NK-92 (cell line): ENCODE measurements around the gene CSMD2.

Source experiments
- DNase-seq: peaks from one replicate; lab custom pipeline; 2025; ENCODE audit not compliant: unreplicated experiment; lab: John Stamatoyannopoulos, UW

Gene CSMD2

DNA sequence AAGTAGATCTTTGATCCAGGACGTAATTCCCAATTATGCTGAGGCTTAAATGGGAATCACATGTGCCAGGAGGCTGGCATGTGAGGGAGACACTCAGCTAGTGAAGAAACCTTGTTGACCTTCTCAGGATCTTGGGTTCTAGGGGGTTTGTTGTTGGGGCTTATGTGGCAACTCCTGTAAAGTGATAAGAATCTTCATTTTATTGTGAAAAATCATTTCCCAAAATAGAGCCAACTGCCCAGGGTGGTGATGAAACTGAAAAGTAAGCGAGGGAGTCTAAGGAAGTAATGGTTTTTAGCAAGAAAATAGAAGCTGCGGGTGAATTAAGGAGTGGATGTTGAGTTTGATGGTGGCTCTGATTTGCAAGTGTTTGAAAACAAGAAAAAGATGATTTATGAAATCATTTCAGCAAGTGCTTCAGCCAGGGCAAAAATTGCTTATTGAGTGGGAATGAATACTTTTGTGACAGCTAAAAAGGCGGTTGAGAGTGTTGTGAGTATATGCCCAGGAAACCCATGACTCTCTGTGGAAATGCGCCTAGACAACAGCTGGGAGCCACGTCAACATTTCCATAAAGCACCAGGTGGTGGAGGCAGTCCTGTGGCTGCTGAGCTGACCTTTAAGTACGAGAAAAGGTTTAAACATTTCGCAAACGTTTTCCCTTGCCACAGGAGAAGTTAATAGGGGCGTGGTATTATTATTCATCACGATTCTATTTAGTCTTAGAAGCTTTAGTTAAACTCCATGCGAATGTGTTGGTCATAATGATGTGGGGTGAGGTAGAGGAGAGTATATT is 198.5 kb downstream of the CSMD2 start:
- DNase-seq: no peak

DNA sequence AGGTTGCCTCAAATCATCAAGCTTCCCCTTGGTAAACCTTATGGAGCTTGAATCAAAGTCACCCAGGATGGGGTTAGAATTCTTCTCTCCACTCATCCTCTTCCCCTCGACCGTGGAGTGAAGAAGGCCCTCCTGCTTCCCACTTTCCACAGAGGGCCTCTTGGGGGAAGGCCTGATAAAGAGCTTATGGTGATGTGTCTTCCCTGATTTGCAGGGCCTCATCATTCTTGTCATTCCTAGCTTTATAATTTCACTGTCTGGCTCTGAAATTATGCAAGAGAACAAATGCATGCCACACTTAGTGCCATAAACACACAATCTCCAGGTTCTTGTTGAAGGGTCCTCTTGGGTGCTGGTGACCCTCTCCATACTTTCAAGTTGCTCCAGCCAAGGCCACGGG is 199.9 kb downstream of the CSMD2 start:
- DNase-seq: no peak

DNA sequence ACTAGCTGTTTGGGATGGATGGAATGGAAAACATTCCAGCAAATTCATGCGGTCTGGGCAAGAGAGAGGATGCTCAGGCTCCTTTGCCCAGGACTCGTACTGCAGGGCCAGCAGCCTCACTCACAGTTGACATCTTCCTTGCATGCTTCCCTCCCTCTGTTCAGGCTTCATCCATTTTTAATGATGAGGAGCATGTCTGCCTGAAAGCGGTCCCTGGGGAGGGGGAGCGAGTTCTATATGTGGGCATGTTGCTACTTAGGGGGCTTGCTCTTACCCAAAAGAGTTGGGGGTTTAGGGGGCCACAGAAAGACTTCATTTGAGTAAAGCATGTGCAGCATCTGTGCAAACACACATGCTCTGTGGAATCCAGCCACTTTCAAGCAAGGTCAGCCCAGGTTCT is 203.0 kb downstream of the CSMD2 start:
- no peak for DNase-seq

DNA sequence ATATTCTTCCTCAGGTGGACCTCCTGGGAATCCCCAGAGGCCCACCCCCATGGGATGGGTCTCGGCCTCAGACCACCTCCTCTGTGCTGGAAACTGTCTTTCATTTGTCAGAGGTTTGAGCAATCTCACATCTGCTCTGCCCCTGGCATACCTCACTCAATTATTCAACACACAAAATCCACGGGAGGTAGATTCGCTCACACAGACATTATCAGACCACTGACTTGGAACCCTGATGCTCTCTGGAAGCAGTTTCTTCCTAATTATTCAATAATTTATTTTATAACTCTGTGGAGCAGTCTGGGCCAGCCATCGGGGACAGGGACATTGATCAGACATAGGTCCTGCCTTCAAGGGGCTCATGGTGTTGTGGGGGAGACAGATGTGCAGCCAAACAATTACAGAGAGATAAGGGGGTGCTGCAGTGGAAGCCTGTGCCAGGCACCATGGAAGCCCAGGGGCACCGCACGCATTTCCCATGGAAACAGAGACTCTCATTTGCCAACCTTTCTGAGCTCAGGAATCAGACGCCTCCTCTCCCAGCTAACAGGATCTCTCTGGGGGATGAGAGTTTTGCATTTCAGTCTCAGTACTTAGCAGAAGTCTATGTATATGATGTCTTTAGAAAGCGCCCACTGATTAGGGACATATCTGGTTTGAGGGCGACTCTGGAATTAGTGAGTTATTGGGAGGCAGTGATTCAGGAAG is 204.7 kb downstream of the CSMD2 start:
- DNase-seq: no peak

DNA sequence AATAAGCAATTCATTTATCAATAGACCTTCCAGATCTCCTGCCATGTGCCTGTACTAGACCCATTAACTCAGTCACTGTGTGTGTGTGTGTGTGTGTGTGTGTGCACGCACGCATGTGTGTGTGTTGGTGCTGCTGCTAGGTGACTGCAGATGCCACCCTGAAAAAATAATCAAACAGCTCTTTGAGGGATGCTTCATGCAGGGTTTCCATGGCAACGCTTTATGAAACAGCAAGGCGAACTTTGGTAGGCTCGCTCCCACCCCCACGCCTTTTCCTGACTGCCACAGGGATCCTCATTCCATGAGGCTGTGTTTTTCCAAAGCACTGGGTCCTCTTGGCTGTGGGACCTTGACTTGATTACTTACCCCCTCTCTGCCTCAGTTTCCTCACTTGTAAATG is 207.2 kb downstream of the CSMD2 start:
- DNase-seq: no peak

DNA sequence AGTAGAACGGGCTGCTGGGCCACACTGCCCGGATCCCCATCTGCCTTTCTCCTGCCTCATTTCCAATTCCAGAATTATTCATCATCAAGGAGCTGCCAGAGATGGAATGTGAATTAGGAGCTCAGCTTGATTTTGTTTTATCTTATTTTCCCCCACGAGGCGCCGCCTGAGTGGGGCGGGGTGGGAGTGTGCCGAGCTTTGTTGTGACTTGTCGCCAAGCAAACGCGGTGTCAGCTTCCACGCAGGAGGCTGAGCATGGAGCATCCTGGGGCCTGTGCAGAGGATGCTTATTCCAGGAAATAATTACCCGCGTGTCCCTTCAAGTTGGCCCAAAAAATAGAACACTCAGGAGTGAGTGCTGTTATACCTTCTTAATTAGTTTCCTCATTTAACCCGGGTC is 209.9 kb downstream of the CSMD2 start:
- DNase-seq: no peak

DNA sequence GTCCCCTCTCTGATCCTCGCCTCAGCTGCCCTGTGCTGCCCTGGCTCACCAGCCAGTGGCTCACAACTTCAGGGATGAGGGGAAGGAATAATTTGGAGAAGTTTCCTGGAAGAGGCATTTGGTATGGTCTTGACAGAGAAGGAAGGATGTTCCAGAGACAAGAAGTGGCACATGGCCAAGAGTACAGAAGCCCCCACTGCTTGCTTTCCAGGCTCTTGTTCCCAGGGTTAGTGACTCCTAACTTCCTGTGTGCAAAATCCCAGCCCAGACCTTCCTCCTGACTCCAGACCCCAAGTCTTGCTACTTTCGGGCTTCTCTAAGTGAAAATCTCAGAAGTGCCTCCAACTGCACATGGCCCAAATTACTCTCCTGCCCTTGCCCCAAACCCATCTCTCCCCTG is 215.5 kb downstream of the CSMD2 start:
- DNase-seq: no peak

DNA sequence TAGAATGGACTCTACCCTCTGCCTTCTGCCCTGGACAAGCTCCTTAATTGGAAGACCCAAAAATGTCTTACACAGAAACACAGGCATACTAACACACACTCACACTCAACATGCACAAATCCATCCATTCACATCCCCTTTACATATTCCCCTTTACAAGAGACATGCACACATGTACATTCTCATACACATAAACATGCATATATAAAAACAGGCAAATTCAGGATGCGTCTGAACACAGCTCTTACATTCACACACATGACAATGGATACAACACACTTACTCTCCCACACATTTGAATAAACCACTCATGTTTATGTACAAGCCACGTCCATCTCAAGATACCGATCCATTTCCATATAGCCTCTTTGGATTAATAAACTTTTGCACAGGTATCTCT is 216.7 kb downstream of the CSMD2 start:
- no peak for DNase-seq

DNA sequence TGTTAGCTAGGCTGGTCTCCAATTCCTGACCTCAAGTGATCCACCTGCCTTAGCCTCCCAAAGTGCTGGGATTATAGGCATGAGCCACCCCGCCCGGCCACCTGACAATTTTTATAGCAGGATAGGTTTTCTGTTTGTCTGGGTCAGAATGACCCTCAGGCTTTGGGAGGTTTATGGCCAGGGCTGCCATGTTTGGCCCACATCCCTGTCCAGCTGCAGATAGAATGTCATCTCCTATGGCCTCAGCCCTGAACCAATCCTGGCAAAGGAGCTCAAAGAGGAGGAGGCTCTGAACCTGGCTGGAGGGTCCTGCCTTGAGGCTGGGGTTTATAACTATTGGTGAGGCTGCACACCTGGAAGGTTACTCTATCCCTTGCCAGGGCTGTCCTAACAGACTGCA is 218.2 kb downstream of the CSMD2 start:
- no peak for DNase-seq

DNA sequence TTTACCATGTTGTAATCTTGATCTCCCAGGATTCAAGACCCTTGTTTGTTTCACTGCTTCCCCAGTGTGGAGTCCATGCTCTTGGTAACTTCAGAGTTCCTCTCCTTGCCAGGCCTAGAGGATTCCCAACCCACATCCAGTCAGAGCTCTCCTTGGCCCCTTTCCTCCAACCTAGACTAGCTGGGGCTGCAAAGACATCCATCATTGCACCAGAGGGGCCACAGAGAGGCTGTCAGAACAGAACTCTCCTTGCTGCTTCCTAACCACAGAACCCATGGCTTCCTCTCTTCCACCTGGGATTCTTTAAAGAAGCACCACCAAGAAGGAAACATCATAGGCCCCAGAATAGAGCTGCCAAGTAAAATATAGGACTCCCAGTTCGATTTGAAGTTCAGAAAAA is 220.2 kb downstream of the CSMD2 start:
- DNase-seq: no peak

DNA sequence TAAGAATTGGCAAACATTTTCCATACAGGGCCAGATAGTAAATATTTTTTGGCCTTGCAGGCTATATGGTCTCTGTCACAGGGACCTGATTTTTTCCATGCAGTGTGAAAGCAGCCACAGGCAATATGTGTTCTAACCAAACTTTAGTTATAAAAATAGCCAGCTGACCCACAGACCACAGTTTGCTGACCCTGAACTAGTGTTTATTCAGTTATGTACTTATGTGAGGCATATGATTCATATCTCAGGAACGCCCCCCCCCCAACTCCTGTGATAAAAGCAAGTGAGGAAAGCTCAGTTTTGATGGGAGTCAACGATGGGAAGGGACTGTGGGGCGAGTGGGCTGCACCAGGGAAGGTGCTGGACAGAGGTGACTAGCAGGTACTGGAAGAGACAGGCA is 221.1 kb downstream of the CSMD2 start:
- no peak for DNase-seq

DNA sequence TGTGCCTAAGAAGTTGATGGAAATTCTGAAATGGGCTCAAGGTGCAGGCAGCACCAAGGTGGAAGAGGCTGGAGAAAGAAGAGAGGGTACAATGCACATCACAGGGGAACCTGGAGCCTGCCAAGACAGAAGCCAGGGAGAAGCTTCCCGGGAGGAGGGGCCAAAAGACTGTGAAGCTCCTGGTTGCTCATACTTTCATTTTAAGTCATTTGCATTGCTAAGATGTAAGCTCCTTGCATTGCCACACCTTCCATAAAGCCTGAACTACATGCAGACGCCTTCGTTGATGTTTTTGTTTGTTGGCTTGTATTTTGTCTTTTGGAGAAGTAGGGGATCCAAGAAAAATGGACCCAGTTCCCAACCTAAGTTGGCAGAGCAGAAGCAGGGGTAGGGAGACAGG is 232.2 kb downstream of the CSMD2 start:
- no peak for DNase-seq

DNA sequence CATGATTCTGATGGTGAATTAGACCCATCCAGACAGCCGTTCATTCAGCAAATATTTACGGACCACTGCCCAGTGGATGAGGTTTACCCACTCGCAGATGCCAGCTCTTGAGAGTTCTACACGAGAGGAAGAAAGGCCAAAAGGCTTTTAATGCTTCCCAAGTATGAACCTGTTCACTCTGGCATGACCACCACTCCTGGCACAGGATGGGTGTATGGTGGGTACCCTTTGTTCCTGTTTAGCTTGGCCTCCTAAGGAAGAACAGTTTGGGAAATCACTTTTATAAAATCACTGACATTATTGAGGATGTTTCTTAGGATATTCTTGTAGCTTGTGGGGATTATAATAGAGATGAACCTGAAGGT is 233.9 kb downstream of the CSMD2 start:
- DNase-seq: no peak

DNA sequence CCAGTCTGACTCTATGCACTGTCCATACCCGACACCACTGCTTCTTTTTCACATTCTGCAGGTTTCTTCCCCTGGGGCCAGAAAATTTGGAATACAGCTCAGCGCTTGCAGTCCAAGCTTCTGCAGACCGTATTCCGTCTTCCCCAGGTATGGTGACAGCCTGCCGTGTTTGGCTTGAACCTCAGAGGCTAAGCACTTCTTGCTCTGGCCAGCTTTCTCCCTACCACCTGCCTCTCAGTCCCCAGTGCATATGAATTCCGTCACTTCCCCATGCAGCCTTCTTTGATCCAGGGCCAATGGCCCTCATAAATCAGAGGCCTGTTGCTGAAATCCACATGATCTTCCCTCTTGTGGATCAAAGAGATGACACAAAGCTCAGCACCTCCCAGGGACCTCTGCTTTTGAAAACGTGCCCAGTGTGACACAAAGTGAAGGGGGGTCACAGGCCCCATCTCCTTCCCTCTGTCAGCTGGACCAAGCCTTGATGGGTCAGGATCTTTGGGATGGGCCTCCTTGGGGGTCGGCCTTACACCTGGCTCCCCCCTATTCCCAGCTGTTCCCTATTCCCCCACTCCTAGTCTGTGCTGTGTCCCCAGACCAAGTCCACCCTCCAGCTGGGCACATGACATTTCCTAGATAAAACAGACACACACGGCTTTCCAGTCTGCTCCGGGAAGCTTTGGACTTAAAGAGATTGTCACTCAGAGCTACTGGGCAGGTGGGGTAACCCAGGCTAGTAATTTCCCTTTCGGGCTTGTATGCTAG is 234.5 kb downstream of the CSMD2 start:
- no peak for DNase-seq

DNA sequence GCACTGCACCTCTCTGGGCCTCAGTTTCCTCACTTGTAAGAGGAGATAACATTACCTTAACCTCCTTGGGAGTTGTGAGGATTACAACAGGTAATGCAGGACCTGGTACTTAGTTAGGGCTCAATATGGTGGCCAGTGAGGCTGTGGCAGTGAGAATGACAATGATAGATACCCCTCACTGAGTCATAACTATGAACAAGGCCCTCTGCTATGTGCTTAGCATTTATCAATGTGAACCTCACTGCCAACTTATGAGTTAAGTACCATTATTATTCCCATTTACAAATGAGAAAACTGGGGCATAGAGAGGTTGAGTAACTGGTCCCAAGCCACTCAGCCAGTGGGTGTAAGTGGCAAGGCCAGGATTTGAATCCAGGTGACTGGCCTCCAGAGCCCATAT is 236.8 kb downstream of the CSMD2 start:
- no peak for DNase-seq

DNA sequence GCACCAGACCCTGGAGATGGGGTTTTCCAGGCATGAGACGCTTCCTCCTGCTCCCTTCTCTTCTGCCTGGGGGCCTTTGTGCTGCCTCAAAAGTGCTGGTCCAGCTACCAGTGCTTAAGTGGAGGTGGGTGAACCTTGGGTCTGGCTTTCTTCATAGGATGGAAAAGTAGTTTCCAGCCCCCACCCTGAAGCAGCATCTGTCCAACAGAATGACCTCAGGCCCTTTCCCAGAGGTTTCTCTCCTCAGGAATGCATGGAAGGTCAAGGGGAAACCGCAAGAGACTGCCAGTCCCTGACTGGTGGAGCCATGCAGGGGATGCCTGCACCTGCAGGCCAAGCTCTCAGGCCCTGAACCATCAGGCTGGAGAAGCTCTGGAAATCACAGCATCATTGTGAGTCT is 237.3 kb downstream of the CSMD2 start:
- no peak for DNase-seq

DNA sequence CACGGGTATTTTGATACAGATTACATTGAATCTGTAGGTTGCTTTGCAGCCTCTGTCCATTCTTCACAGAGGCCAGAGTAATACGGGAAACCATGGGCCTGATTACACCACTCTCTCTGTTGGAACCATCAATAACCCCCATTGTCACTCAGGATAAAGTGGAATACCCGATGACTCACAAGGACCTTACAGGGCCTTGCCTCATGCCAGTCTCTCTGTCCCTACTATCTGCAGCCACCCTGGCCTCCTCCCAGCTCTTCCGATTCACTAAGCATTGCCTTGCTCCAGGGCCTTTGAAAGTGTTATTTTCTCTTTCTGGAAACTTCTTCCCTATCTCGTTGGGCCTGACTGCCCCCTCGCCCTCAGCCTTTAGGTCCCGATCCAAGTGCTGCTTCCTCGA is 239.4 kb downstream of the CSMD2 start:
- DNase-seq: no peak

DNA sequence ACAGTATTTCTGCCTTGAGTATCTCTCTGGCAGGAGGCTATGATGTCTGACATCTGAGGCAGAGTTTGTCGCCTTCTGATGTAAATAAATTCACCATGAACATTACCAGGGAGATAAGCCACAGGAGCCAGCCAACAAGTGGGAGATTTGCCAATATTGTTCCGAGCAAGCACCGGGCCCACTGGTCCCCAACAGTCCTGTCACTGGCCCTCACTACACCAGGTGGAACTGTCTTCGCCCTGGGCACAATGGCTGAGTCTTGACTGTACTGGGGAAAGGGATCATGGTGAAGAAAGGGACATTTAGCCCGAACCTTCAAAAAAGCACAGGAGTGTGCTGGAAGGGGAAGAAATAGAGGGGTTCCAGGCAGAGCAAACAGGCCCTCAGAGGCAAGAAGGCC is 243.7 kb downstream of the CSMD2 start:
- no peak for DNase-seq

DNA sequence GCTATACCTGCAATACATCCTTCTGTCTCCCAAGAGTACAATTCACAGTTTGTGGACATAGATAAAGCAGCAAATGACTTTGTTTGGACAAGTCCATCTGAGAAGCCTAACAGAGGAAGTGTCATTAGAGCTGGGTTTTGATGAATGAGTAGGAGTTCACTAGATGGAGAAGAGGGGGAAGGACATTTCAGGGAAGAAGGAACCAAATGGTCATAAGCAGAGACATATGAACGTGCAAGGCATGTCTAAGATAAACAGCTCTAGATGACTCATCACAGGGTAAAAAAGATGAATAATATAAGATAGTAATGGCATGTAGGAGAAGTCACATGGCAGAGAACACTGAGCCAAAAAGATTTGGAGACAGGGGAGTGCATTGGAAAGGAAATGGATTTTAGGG is 246.7 kb downstream of the CSMD2 start:
- DNase-seq: no peak

DNA sequence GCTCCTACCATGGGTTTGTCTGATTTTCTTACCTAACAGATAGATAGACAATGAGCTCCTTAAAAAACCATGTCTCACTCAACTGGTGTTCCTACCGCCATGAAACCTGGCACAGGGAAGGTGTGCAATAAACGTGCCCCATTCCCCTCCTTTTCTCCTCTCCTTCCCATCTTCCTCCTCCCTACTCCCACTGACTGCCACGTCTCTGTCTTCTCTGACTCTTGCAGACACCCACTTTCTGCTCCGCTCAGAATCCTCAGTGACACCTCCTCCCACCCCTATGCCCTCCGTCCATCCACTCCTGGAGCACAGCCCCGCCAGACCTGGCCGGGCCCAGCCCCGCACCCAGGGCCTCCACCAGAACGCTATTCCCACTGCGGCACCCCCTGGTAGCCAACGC is 248.2 kb downstream of the CSMD2 start:
- DNase-seq: no peak

DNA sequence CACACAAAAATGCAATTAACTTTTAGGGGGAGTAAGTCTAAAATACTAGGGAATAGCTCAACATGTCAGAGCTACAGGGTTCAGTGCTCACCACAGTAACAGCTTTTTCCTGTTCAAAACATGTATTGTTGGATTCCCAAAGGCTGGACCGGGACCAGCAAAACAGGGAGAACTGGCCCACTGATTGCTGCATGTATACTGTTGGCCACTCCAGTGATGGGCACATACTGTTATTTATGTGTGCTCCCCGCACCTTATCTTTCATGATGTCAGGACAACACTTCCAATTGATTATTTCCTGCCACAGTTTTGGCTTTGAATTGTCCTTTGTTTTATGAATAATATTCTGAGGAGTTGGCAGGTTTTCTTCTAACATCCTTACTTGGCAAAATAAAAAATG is 250.5 kb downstream of the CSMD2 start:
- no peak for DNase-seq

DNA sequence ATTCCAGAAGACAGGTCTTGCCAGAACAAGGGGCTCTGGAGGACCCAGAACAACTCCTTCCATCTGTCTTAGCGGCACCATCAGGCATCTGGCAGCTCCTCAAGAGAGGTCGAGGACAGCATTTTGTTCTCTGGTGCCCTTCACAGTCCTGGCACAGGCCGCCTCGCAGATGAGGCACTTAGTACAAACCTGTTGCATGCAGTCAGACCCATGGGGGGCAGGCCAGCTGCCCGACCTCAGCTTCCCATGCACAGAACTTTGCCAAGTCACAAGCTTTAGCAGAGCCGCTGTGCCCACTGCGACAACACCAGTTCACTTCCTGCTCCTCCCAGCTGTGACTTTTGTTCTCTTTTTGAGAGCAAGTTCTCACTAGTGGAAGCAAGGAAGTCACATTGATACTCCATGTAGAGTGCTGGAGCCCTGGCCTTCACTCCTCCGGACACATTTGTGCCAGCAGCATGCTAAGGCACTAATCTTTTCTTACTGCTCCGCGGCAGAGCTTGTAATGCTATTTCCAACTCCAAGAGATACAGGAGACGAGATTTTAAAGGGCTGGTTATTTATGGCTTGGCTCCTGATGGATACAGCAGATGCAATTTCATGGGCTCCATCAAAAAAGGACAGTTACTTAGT is 256.6 kb downstream of the CSMD2 start:
- DNase-seq: no peak
